ENCODE results near the gene HILPDA. TPM values are rescaled to one million over a fixed set of nuclear protein-coding genes. Genes with fewer than 3 reads are reported as not detected.
A peak's percentile ranks its signal among the peaks of the same experiment; 100 is the strongest.

Gene HILPDA
- total and polyA plus RNA-seq, 9 of the 15 experiments (the other 6 are each of a cell fraction or from before 2014, with no cell fraction given), result 8.3 to 71.8 (median 23.5) TPM

- no peak for TF ChIP-seq ARID3B (CRISPR knock-in tag; IDR thresholded peaks at IDR 0.05; ENCODE audit: borderline replicate concordance)
- TF ChIP-seq SUPT5H (IDR thresholded peaks at IDR 0.05), result no peak
- no peak for TF ChIP-seq NR2C2 (CRISPR knock-in tag; IDR thresholded peaks at IDR 0.05)
- TF ChIP-seq NR2C2 (tag; IDR thresholded peaks at IDR 0.05), result no peak; the same call in 1 of the 2 replicates
- no peak for TF ChIP-seq CGGBP1 (CRISPR knock-in tag; IDR thresholded peaks at IDR 0.05)
- TF ChIP-seq TBP (optimal IDR thresholded peaks at IDR 0.05; ENCODE audit: low read depth, low read length), result no peak
- TF ChIP-seq ZSCAN29 (IDR thresholded peaks at IDR 0.05), result no peak
- 0 out of 2 replicates have a peak, but pooled peaks have one; percentile 78 for TF ChIP-seq PHB (CRISPR knock-in tag; IDR thresholded peaks at IDR 0.05)
- no peak for TF ChIP-seq KLF1 (tag; IDR thresholded peaks at IDR 0.05)
- peak; percentile 54; the same call in 1 of the 2 replicates for TF ChIP-seq ETV1 (tag; conservative IDR thresholded peaks at IDR 0.05; ENCODE audit: low read depth)
- no peak for TF ChIP-seq ZKSCAN8 (CRISPR knock-in tag; IDR thresholded peaks at IDR 0.05)
- TF ChIP-seq RFX7 (CRISPR knock-in tag; IDR thresholded peaks at IDR 0.05), result no peak
- peak; percentile 80 for TF ChIP-seq KAT7 (CRISPR knock-in tag; IDR thresholded peaks at IDR 0.05; ENCODE audit: borderline replicate concordance)
- no peak for TF ChIP-seq GTF2B (IDR thresholded peaks at IDR 0.05; ENCODE audit: extremely low read depth, insufficient read length)
- TF ChIP-seq HES1 (IDR thresholded peaks at IDR 0.05; ENCODE audit: low read depth), result no peak
- no peak for TF ChIP-seq PHF8 (IDR thresholded peaks at IDR 0.05; ENCODE audit: borderline replicate concordance, low read length)
- TF ChIP-seq NR1H2 (CRISPR knock-in tag; IDR thresholded peaks at IDR 0.05), result no peak
- peak; percentile 32; the same call in 1 of the 2 replicates for TF ChIP-seq CEBPG (CRISPR knock-in tag; IDR thresholded peaks at IDR 0.05)
- TF ChIP-seq CEBPG (tag; conservative IDR thresholded peaks at IDR 0.05 in 1 of 2, IDR thresholded peaks at IDR 0.05 in 1 of 2), result no peak
- 0 out of 2 replicates have a peak, but pooled peaks have one; percentile 44 for TF ChIP-seq ZBTB17 (CRISPR knock-in tag; IDR thresholded peaks at IDR 0.05)
- TF ChIP-seq RFX5 (IDR thresholded peaks at IDR 0.05; ENCODE audit: low read depth, low read length), result no peak
- TF ChIP-seq PHF21A (IDR thresholded peaks at IDR 0.05; ENCODE audit: borderline replicate concordance, low read depth), result no peak
- no peak for TF ChIP-seq NCOA6 (IDR thresholded peaks at IDR 0.05)
- TF ChIP-seq PCBP2 (IDR thresholded peaks at IDR 0.05; ENCODE audit: low read depth, low read length, poor library complexity, severe bottlenecking), result no peak
- TF ChIP-seq ZNF175 (CRISPR knock-in tag; IDR thresholded peaks at IDR 0.05; ENCODE audit: low read depth), result no peak
- TF ChIP-seq GTF2F1 (IDR thresholded peaks at IDR 0.05; ENCODE audit: low read depth, low read length), result no peak
- TF ChIP-seq GABPB1 (CRISPR knock-in tag; IDR thresholded peaks at IDR 0.05), result peak; percentile 65
Measured at GRCh38 chr7:128408709-128409595, 46.7 kb upstream of the HILPDA start (continued).

All from K562 (cell line).